Gastrocnemius medialis (tissue), 4 donors: Measurements from ENCODE around the gene SLC41A3. TPM values are rescaled to one million over a fixed set of nuclear protein-coding genes. Genes with fewer than 3 reads are reported as not detected.
A peak's percentile ranks its signal among the peaks of the same experiment; 100 is the strongest.

Source experiments
- ATAC-seq, 2 donors: fragments of 150-250 bp; one replicate each; pipeline ENCODE4 v1.9.1; 2016
- DNase-seq, 2 donors: peaks; one replicate each; pipeline ENCODE4 v3.0.0-alpha.2; 2019
- H3K27ac ChIP-seq, 4 donors: fragments of 200-600 bp; sonication (generic); 1 replicate in 1 of 4; 2 replicates in 3 of 4; pipeline ENCODE4 v1.5.1; 2016 to 2018; ENCODE audit warnings: mild to moderate bottlenecking in 2 of 4, moderate library complexity in 1 of 4
- H3K27me3 ChIP-seq, 3 donors: fragments of 200-600 bp; sonication (generic) in 2 of 3; 1 replicate in 1 of 3; 2 replicates in 2 of 3; pipeline versions ENCODE4 v1.5.1 to v1.6.0; 2016 to 2019; ENCODE audit warnings: mild to moderate bottlenecking in 1 of 3, moderate library complexity in 1 of 3
- H3K36me3 ChIP-seq, 2 donors: fragments of 200-600 bp; sonication (generic) in 1 of 2; one replicate each; pipeline ENCODE4 v1.5.1; 2017 to 2018
- H3K4me1 ChIP-seq, 2 donors: fragments of 200-600 bp; sonication (generic) in 1 of 2; one replicate each; pipeline ENCODE4 v1.5.1; 2016 to 2017; ENCODE audit warnings: mild to moderate bottlenecking in 2 of 2
- H3K4me3 ChIP-seq, 4 donors: fragments of 200-600 bp; sonication (generic) in 3 of 4; 1 replicate in 1 of 4; 2 replicates in 3 of 4; pipeline ENCODE4 v1.5.1; 2016 to 2019; ENCODE audit warnings: mild to moderate bottlenecking in 2 of 4
- H3K9me3 ChIP-seq, 3 donors: fragments of 200-600 bp; sonication (generic) in 2 of 3; 1 replicate in 1 of 3; 2 replicates in 2 of 3; pipeline ENCODE4 v1.5.1; 2016 to 2019
- CTCF ChIP-seq, 5 experiments: fragments of 450-650 bp in 3 of 5; fragments of 200-600 bp in 2 of 5; sonication (generic) in 2 of 5; IDR thresholded peaks in 4 of 5; conservative IDR thresholded peaks in 1 of 5; 1 replicate in 4 of 5; 2 replicates in 1 of 5; pipeline ENCODE4 v1.5.1; 2016 to 2019; ENCODE audit warnings: antibody characterized with exemption in 5 of 5, mild to moderate bottlenecking in 3 of 5, moderate library complexity in 3 of 5
- POLR2A ChIP-seq, 2 donors: fragments of 450-650 bp; IDR thresholded peaks; one replicate each; pipeline ENCODE4 v1.6.1; 2017; ENCODE audit warnings: antibody characterized with exemption in 2 of 2, mild to moderate bottlenecking in 2 of 2, moderate library complexity in 2 of 2
- in situ Hi-C, 4 donors: fragments of 200-750 bp; cut with MboI; loops; one replicate each; pipeline versions ENCODE4 v1.15.0 to v1.8.0; 2017; ENCODE audit warnings: low sequenced_read_pairs in 4 of 4
- intact Hi-C: fragments of 100-400 bp; cut with DNase I; formaldehyde crosslinking; loops from one replicate; pipeline ENCODE4 v1.15.1; 2023; ENCODE audit warnings: low total_unique reads
- total RNA-seq, 4 donors: library from RNA; depleted of rRNA; stranded (reverse); fragments of >200 nt; gene quantifications; one replicate each; pipeline versions ENCODE4 v1.1.0 to v1.2.3, GENCODE V29; 2016

The SLC41A3 gene
- total RNA-seq, 4 donors from 2014 or later = 43.1 to 76.2 (median 56.7) TPM

DNA sequence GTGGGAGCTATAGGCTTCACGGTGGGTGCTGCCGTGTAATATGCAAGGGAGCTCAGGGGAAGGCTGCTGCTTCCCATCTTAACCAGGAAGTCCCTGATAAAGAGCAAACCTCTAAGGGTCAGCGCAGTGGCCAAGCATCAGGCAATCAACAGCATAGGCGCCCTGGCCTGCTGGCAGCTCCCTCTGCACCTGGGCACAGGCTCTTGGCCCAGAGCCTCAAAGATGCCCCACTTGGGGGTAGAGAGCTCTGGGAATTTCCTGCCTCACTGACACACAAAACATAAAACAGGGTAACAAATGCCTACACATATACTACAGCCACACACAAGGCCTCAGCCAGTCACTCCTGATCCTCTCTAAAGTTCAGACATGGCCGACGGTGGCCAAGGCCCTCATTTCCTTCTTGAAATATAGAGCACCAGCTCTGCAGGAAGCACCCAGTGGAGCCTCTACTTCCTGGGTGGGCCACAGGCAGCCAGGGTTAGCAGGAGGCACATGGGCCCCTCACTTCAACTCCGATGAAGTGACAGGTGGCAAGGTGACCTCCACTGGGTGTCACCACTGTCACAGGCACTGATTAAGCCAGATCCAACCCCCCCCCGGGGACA lies 20.5 kb downstream of the SLC41A3 start:
- in situ Hi-C loops (no loop called here), intact Hi-C loops (no loop called here)
- H3K36me3 ChIP-seq = peaks cover 0 to 9% of the 10 kb centered on the region in 2 donors
- no peaks in the 10 kb centered on the region for H3K27me3 ChIP-seq
- peaks cover 14 to 17% of the 10 kb centered on the region in 2 donors for H3K4me1 ChIP-seq
- DNase-seq (no peak), ATAC-seq (no peak)
- no peak overlapping the region for H3K4me3 ChIP-seq
- H3K27ac ChIP-seq = no peak overlapping the region
- TF ChIP-seq POLR2A (IDR thresholded peaks at IDR 0.05) (no peak), CTCF (IDR thresholded peaks at IDR 0.05 in 4 of 5, conservative IDR thresholded peaks at IDR 0.05 in 1 of 5) (no peak)
- H3K9me3 ChIP-seq = no peaks in the 10 kb centered on the region

DNA sequence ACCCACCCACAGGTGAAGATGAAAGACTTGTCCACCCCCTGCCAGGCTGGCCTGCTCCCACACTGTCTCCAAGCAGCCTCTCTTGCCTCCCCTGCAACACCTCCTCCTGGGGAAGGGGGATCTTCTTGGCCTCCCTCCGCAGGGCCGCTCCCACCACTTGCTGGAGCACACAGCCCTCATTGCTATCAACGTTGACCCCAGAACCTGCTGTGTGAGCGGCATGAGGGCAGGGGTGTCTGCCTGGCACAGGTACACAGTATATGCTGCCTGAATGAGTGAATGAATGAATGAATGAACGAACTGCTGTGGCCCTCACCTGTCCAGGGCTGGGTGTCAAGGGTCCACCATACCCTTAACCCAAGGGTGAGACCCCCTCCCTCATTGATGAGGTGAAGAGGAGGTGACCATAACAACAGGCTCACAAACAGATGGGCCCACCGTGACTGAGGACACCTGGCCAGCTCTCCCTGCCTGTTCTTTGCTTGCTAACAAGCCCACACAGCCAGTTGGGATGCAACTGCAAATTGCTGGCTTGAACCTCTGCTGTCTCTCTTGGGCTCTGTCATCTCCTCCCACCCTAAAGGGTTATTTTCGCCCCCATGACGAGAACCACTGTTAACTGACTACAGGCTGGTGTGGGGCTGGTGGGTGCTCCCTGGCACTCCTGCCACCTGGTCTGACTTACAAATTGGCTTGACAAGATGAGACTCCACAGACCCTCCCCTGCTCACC lies 22.5 kb downstream of the SLC41A3 start:
- no peaks in the 10 kb centered on the region for H3K27me3 ChIP-seq
- H3K9me3 ChIP-seq = no peaks in the 10 kb centered on the region
- intact Hi-C loops = no loop called here
- in situ Hi-C loops = no loop called here
- H3K4me3 ChIP-seq = no peak overlapping the region
- no peak overlapping the region for H3K27ac ChIP-seq
- ATAC-seq (no peak), DNase-seq (no peak)
- peaks cover 29 to 35% of the 10 kb centered on the region in 2 donors for H3K4me1 ChIP-seq
- H3K36me3 ChIP-seq = peaks cover 0 to 3% of the 10 kb centered on the region in 2 donors
- TF ChIP-seq POLR2A (IDR thresholded peaks at IDR 0.05) (no peak), CTCF (IDR thresholded peaks at IDR 0.05 in 4 of 5, conservative IDR thresholded peaks at IDR 0.05 in 1 of 5) (no peak)

GRCh38 chr3:126060613-126061145 lies 23.2 kb downstream of the SLC41A3 start:
- ATAC-seq (no peak), DNase-seq (no peak)
- Histone ChIP-seq H3K27me3 (no peaks in the 10 kb centered on the region), H3K9me3 (no peaks in the 10 kb centered on the region), H3K4me1 (peaks cover 33 to 36% of the 10 kb centered on the region in 2 donors), H3K4me3 (no peak overlapping the region), H3K36me3 (no peaks in the 10 kb centered on the region), H3K27ac (peak overlapping the region in 1 of 4 donors; percentile 32)
- TF ChIP-seq POLR2A (IDR thresholded peaks at IDR 0.05) = no peak
- no peak for TF ChIP-seq CTCF (IDR thresholded peaks at IDR 0.05 in 4 of 5, conservative IDR thresholded peaks at IDR 0.05 in 1 of 5)
- intact Hi-C loops (no loop called here), in situ Hi-C loops (no loop called here)

GRCh38 chr3:126058666-126059065 lies 25.3 kb downstream of the SLC41A3 start:
- Histone ChIP-seq H3K4me1 (peaks cover 33 to 36% of the 10 kb centered on the region in 2 donors), H3K27ac (peak overlapping the region in 2 of 4 donors; percentile 20 to 74), H3K27me3 (no peaks in the 10 kb centered on the region), H3K4me3 (no peak overlapping the region), H3K36me3 (no peaks in the 10 kb centered on the region), H3K9me3 (no peaks in the 10 kb centered on the region)
- DNase-seq = no peak
- no peak for ATAC-seq
- TF ChIP-seq POLR2A (IDR thresholded peaks at IDR 0.05) (no peak), CTCF (IDR thresholded peaks at IDR 0.05 in 4 of 5, conservative IDR thresholded peaks at IDR 0.05 in 1 of 5) (no peak)
- intact Hi-C loops = no loop called here
- in situ Hi-C loops = no loop called here
